ENCODE data around the gene BTC. TPM values are rescaled to one million over a fixed set of nuclear protein-coding genes. Genes with fewer than 3 reads are reported as not detected.
A peak's percentile ranks its signal among the peaks of the same experiment; 100 is the strongest.

The BTC gene, protein sequence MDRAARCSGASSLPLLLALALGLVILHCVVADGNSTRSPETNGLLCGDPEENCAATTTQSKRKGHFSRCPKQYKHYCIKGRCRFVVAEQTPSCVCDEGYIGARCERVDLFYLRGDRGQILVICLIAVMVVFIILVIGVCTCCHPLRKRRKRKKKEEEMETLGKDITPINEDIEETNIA
- 1 to 10 TPM in 3 of 4 donors, under 1 TPM in 1; 0.95 to 2.6 (median 1.7) TPM for total RNA-seq

GRCh38 chr4:74794382-74795010 lies at the start of gene BTC:
TSS of gene BTC (minus strand) at chr4:74794523. CDS start at chr4:74794325, 198 bp downstream.
- TF ChIP-seq CTCF (IDR thresholded peaks at IDR 0.05) = no peak
- DNase-seq (ENCODE audit: low spot score) (peak; percentile 27), ATAC-seq (ENCODE audit: low FRiP score) (peak; percentile 87)

DNA sequence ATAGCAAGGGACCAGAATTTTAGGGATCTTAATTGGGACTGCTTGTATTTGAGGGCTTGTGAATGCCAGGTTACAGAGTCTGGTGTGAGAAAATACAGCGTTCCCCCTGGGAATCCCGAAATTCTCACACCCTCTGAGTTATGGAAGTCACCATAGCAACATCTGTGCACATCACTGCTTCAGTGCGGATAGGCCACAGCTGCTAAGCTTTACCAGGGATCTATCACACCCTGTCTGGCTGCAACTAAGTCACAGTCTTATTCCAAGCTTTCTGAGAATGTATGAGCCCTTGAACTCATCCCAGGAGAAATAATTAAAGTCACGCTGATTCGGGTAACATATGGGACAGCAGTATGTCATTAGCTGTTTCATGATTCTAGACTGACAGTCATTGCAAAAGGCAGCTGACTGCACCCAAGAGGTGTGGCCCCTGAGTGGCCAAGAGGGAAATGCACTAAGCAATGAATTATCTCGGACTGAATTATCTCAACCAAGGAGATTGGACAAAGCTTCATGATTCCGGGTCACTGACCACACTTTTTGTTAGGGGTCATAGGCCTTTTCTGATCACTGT lies 46.7 kb upstream of the BTC start:
- TF ChIP-seq CTCF (IDR thresholded peaks at IDR 0.05) = no peak
- ATAC-seq (ENCODE audit: low FRiP score) (no peak), DNase-seq (ENCODE audit: low spot score) (no peak)

GRCh38 chr4:74838746-74839370 lies 44.5 kb upstream of the BTC start:
- no peak for DNase-seq (ENCODE audit: low spot score)
- TF ChIP-seq CTCF (IDR thresholded peaks at IDR 0.05) = no peak
- ATAC-seq (ENCODE audit: low FRiP score) = no peak

DNA sequence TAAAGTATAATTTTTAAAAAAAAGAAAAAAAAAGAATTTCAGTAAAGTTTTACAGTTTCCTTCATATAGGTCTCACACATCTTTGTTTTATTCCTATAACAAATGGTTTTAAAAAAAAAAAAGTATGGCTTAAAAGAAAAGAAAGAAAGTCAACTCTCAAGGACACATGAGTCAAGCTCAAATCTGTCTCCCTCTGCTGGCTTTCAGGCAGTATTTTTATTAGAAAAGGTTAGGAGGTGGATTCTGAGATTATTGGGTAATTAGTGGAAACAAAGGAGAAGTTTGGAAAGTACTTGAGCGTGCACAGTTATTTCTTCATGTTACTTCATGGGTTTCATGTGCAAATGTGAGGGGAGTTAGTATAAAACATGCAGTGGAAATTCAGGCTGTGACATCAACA lies 36.6 kb upstream of the BTC start:
- no peak for TF ChIP-seq CTCF (IDR thresholded peaks at IDR 0.05)
- no peak for DNase-seq (ENCODE audit: low spot score)
- ATAC-seq (ENCODE audit: low FRiP score) = no peak

- no peak for TF ChIP-seq CTCF (IDR thresholded peaks at IDR 0.05)
- no peak for ATAC-seq (ENCODE audit: low FRiP score)
- no peak for DNase-seq (ENCODE audit: low spot score)
These were observed 28.9 kb upstream of the BTC start for GRCh38 chr4:74823194-74823593.

DNA sequence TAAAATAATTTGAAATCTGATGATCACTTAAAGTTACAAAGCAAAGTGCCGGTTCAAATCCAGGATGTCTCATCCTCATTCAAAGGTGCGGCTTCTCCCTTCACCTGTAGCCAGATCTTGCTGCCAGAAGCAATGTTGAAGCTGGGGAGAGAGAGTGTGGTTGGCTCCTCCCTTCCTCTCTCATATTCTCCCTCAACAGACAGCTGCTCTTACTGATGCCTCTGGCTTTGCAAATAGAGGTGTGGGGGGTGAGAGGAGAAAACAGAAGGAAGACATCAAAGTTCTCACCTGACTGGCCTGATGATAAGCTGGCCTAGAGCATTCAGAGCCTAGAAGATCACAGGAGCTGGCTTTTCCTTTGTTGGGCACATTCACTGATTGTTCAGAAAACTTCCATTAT lies 28.3 kb upstream of the BTC start:
- no peak for ATAC-seq (ENCODE audit: low FRiP score)
- TF ChIP-seq CTCF (IDR thresholded peaks at IDR 0.05) = no peak
- no peak for DNase-seq (ENCODE audit: low spot score)

Measured in omental fat pad (tissue), 4 donors.